ENCODE data around the gene CYP2B6. TPM values are rescaled to one million over a fixed set of nuclear protein-coding genes. Genes with fewer than 3 reads are reported as not detected.
A peak's percentile ranks its signal among the peaks of the same experiment; 100 is the strongest.
"Not testable (repeated sequence)": the region's sequence is repeated elsewhere in the genome, so short reads cannot be mapped to it uniquely, and the experiment has no call there.

The CYP2B6 gene
- total RNA-seq, 1 donor from 2014 or later: not detected

DNA sequence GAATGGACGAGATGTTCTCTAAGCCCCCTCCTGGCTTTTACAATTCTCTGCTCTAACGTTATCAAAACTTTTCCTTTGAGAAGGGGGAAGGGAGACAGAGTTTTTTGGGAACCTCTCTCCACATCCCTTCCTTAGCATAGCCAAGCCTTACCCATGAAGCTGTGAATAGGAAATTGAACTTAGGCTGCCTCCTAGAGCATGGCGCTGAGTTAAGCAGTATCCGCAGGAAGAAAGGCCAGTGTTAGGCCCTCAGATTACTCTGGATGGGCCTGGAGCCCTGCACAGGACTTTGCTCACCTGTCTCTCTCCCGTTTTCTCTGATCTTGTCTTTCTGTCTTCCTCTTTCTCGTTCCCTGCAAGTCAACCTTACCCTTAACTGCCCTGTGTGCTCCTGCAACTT lies 39.6 kb downstream of the CYP2B6 start:
- DNase-seq (ENCODE audit: low read depth): no peak

DNA sequence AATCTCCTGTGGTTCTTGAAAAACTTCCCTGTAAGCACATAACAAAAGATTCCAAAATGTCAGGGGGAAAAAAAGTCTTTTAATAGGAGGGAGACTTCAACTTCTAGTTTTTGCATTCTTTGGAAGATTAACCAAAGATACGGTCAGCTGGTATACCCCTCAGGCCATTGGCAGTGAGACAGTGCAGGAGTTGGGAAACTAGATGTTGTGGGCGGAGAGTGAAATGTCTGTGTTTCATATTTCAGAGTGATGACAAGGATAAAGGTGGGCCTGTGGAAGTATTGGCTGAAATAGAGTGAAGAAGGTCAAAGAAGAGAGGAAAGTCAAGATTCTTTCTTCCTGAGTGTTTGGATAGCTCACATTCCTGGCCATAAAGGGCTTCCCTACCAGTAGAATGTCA lies 40.8 kb downstream of the CYP2B6 start:
- DNase-seq (ENCODE audit: low read depth): no peak

DNA sequence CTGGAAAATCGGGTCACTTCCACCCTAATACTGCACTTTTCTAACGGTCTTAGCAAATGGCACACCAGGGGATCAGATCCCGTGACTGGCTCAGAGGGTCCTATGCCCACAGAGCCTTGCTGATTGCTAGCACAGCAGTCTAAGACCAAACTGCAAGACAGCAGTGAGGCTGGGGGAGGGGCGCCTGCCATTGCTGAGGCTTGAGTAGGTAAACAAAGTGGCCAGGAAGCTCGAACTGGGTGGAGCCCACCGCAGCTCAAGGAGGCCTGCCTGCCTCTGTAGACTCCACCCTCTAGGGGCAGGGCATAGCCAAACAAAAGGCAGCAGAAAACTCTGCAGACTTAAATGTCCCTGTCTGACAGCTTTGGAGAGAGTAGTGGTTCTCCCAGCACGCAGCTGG lies 42.2 kb downstream of the CYP2B6 start:
- not testable (repeated sequence) for DNase-seq (ENCODE audit: low read depth)

DNA sequence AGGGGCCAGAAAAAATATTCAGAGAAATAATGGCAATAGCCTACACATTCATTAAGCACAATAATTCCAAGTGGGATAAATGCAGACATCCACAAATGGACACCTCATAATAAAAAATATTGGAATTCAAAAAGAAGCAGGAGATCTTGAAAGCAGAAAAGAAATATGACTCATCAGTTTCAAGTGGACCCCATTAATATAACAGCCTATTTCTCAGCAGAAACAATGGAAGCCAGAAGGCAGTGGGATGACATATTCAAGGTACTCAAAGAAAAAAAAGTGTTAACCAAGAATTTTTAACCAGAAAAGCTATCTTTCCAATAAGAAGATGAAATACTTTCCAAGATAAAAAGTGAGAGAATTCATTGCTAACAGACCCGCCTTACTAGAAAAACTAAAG lies 48.7 kb downstream of the CYP2B6 start:
- no peak for DNase-seq (ENCODE audit: low read depth)

DNA sequence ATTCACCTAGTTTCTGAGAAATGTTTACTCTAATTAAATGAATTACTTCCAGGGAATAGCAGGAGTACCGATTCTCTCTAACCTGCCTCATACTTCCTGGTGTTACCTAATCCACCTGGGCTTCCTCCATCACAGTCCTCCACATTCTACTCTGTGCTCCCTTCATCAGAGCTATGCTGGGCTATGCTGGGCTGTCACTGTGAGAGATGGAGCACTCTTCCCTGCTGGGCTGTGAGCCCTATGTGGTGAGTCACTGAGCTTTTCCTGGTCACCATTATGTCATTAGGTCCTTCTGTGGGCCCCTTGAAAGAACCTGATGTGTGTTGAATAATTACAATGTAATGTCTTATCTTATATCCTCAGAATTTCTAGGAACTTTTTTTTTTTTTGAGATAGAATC lies 54.0 kb downstream of the CYP2B6 start:
- DNase-seq (ENCODE audit: low read depth): peak; percentile 1

DNA sequence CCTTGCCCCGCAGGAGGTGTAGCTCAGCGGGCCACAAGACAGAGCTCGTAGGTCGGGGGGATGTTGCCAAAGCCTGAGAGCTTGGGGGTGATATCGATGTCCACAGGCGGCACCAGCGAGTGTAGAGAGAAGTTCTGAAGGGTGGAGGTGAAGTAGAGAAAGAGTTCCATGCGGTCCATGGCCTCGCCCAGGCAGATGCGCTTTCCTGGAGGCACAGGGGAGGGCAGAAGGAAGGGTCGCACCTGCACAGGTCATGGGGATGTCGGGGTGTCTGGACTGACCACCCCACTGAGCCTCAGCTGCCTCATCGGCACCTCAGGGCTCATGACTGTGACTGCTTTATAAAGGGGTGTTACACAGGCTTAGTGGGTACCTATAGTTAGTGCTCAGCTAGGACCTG lies 59.3 kb downstream of the CYP2B6 start:
- DNase-seq (ENCODE audit: low read depth): no peak

DNA sequence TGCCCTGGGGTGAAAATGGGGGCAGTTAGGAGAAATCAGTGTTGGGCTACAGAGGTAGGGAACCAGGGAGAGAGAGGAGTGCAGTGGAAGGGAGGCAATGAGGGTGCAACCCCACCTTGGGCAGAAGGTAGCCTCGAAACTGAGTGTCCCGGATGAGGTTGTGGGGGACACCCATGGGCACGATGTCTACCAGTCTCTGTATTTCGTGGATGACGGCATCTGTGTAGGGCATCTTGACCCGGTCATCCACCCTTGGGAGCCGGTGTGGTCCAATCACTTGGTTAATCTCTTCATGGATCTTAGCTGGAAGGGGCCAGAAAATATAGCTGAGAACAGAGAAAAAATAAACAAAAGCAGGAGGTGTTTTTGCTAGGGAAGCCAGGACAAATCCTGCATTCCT lies 61.1 kb downstream of the CYP2B6 start:
- not testable (repeated sequence) for DNase-seq (ENCODE audit: low read depth)

DNA sequence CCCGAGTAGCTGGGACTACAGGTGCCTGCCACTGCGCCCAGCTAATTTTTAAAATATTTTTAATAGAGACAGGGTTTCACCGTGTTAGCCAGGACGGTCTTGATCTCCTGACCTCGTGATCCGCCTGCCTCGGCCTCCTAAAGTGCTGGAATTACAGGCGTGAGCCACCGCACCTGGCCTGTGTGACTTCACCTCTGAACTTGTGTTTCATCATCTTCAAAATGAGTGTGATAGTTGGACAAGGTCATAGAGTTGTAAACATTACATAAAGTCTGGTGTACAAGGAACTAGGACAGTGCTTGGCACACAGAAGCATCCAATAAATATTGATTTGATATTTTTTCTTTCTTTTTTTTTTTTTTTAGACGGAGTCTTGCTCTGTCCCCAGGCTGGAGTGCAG lies 62.2 kb downstream of the CYP2B6 start:
- DNase-seq (ENCODE audit: low read depth): not testable (repeated sequence)

DNA sequence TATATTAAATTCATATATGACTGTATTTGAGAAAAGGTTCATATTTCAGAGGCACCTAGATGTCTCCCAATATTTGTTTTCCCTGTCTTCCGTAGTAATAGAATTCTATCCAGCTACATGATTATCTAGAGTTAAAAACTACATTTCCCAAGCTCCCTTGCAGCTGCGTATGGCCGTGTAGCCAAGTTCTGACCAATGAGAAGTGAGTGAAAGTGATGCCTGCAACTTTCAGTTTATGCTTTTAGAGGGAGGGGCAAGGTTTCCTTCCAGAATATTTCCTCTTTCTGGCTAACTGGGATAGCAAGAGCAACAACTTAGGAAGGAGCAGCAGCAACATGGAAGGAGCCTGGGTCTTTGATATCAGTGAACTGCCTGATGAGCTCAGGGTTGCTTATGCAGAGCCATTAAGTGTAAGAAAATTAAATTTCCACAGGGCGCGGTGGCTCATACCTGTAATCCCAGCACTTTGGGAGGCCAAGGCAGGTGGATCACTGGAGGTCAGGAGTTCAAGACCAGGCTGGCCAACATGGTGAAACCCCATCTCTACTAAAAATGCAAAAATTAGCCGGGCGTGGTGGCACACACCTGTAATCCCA lies 74.0 kb downstream of the CYP2B6 start:
- DNase-seq (ENCODE audit: low read depth): peak; percentile 6

Other genes with a start within 250 kb of the CYP2B6 start
- gene ACTMAP, start 240.8 kb upstream of the CYP2B6 start, total RNA-seq: 2.2 and 3.6 TPM in 2 replicates
- gene SNRPA, start 240.1 kb upstream of the CYP2B6 start, total RNA-seq: 37.3 and 52.8 TPM in 2 replicates
- not detected in 2 replicates for gene MIA, start 215.8 kb upstream of the CYP2B6 start, total RNA-seq
- 19.6 and 21.4 TPM in 2 replicates for gene RAB4B, start 213.0 kb upstream of the CYP2B6 start, total RNA-seq
- 59.3 and 65.8 TPM in 2 replicates for gene EGLN2, start 192.1 kb upstream of the CYP2B6 start, total RNA-seq
- gene CYP2A6, start 140.8 kb upstream of the CYP2B6 start, total RNA-seq: not detected in 2 replicates
- not detected in 2 replicates for gene CYP2A7, start 109.1 kb upstream of the CYP2B6 start, total RNA-seq
- not detected in 2 replicates for gene CYP2A13, start 97.2 kb downstream of the CYP2B6 start, total RNA-seq
- gene CYP2F1, start 123.2 kb downstream of the CYP2B6 start, total RNA-seq: not detected in 2 replicates
- not detected in 2 replicates for gene CYP2S1, start 201.9 kb downstream of the CYP2B6 start, total RNA-seq
- gene AXL, start 227.9 kb downstream of the CYP2B6 start, total RNA-seq: 24.8 and 27.0 TPM in 2 replicates

Data from myocyte (in vitro differentiated cells).